Liver (tissue), 9 donors: ENCODE results near the gene DNAI1. TPM values are rescaled to one million over a fixed set of nuclear protein-coding genes. Genes with fewer than 3 reads are reported as not detected.

Experiments used
- DNase-seq: peaks from one replicate; pipeline ENCODE4 v3.0.0-alpha.2; 2017; ENCODE audit warnings: low spot score
- H3K27ac ChIP-seq, 2 donors: one replicate each; pipeline ENCODE4 v1.7.0; 2013; ENCODE audit warnings: inconsistent platforms in 2 of 2, low read length in 2 of 2, control low read depth in 1 of 2, low read depth in 1 of 2, mild to moderate bottlenecking in 1 of 2
- H3K27me3 ChIP-seq, 4 donors: one replicate each; pipeline versions ENCODE4 v1.6.1 to v1.7.0; 2013; ENCODE audit warnings: low read length in 3 of 4, inconsistent platforms in 1 of 4, mild to moderate bottlenecking in 1 of 4, moderate library complexity in 1 of 4; ENCODE audit not compliant: control insufficient read depth in 4 of 4, insufficient read depth in 4 of 4
- H3K36me3 ChIP-seq, 4 donors: one replicate each; pipeline versions ENCODE4 v1.6.1 to v1.7.0; 2013; ENCODE audit warnings: low read length in 3 of 4, mild to moderate bottlenecking in 3 of 4, low read depth in 1 of 4, moderate library complexity in 1 of 4; ENCODE audit not compliant: control insufficient read depth in 4 of 4, insufficient read depth in 3 of 4
- H3K4me1 ChIP-seq, 4 donors: one replicate each; pipeline versions ENCODE4 v1.6.1 to v1.7.0; 2013; ENCODE audit warnings: low read length in 3 of 4, mild to moderate bottlenecking in 3 of 4, moderate library complexity in 1 of 4; ENCODE audit not compliant: control insufficient read depth in 4 of 4, insufficient read depth in 4 of 4
- H3K4me3 ChIP-seq, 3 donors: one replicate each; pipeline versions ENCODE4 v1.6.1 to v1.7.0; 2013; ENCODE audit warnings: low read length in 3 of 3, control low read depth in 1 of 3, low read depth in 1 of 3, mild to moderate bottlenecking in 1 of 3
- H3K9ac ChIP-seq, 2 donors: one replicate each; pipeline ENCODE4 v1.7.0; 2013; ENCODE audit warnings: low read length in 2 of 2, mild to moderate bottlenecking in 2 of 2, moderate library complexity in 2 of 2, control low read depth in 1 of 2, low read depth in 1 of 2
- H3K9me3 ChIP-seq, 4 donors: one replicate each; pipeline versions ENCODE4 v1.6.1 to v1.7.0; 2013; ENCODE audit warnings: low read length in 3 of 4; ENCODE audit not compliant: control insufficient read depth in 4 of 4
- ATF3 ChIP-seq: IDR thresholded peaks from 2 replicates; pipeline ENCODE4 v1.6.1; 2016; ENCODE audit warnings: antibody characterized with exemption
- CTCF ChIP-seq: fragments of 150-350 bp; IDR thresholded peaks from 2 replicates; pipeline ENCODE4 v1.5.1; 2017; ENCODE audit warnings: improper control_type of control experiment, low read depth, low read length; ENCODE audit not compliant: missing input control
- EGR1 ChIP-seq, 2 donors: IDR thresholded peaks; 2 replicates each; pipeline ENCODE4 v1.6.1; 2016 to 2018; ENCODE audit warnings: antibody characterized with exemption in 2 of 2, low read depth in 2 of 2
- FOXA1 ChIP-seq: IDR thresholded peaks from 2 replicates; pipeline ENCODE4 v1.6.1; 2016; ENCODE audit warnings: antibody characterized with exemption
- FOXA2 ChIP-seq: IDR thresholded peaks from 2 replicates; pipeline ENCODE4 v1.6.1; 2016; ENCODE audit warnings: antibody characterized with exemption
- GABPA ChIP-seq, 2 donors: IDR thresholded peaks in 1 of 2; conservative IDR thresholded peaks in 1 of 2; 2 replicates each; pipeline ENCODE4 v1.6.1; 2016; ENCODE audit warnings: antibody characterized with exemption in 2 of 2, mild to moderate bottlenecking in 1 of 2, moderate library complexity in 1 of 2
- HNF4A ChIP-seq, 2 donors: conservative IDR thresholded peaks; 2 replicates each; pipeline ENCODE4 v1.6.1; 2016; ENCODE audit warnings: antibody characterized with exemption in 2 of 2, mild to moderate bottlenecking in 2 of 2
- HNF4G ChIP-seq: IDR thresholded peaks from 2 replicates; pipeline ENCODE4 v1.6.1; 2016; ENCODE audit warnings: antibody characterized with exemption
- JUND ChIP-seq, 2 donors: IDR thresholded peaks; 2 replicates each; pipeline ENCODE4 v1.6.1; 2016; ENCODE audit warnings: antibody characterized with exemption in 2 of 2
- MAX ChIP-seq: IDR thresholded peaks from 2 replicates; pipeline ENCODE4 v1.6.1; 2016; ENCODE audit warnings: antibody characterized with exemption
- NR2F2 ChIP-seq: IDR thresholded peaks from 2 replicates; pipeline ENCODE4 v1.6.1; 2016; ENCODE audit warnings: antibody characterized with exemption
- RAD21 ChIP-seq, 2 donors: IDR thresholded peaks; 2 replicates each; pipeline ENCODE4 v1.6.1; 2016; ENCODE audit warnings: antibody characterized with exemption in 2 of 2, mild to moderate bottlenecking in 2 of 2
- REST ChIP-seq: IDR thresholded peaks from 2 replicates; pipeline ENCODE4 v1.6.1; 2016; ENCODE audit warnings: antibody characterized with exemption, mild to moderate bottlenecking
- RXRA ChIP-seq, 2 donors: IDR thresholded peaks; 2 replicates each; pipeline ENCODE4 v1.6.1; 2017 to 2018; ENCODE audit warnings: antibody characterized with exemption in 2 of 2, mild to moderate bottlenecking in 1 of 2
- SP1 ChIP-seq: IDR thresholded peaks from 2 replicates; pipeline ENCODE4 v1.6.1; 2018; ENCODE audit warnings: antibody characterized with exemption, mild to moderate bottlenecking
- TAF1 ChIP-seq: conservative IDR thresholded peaks from 2 replicates; pipeline ENCODE4 v1.6.1; 2016; ENCODE audit warnings: antibody characterized with exemption, mild to moderate bottlenecking
- YY1 ChIP-seq: IDR thresholded peaks from 2 replicates; pipeline ENCODE4 v1.6.1; 2016; ENCODE audit warnings: antibody characterized with exemption, mild to moderate bottlenecking
- WGBS: extraction: QIAGEN DNeasy Blood & Tissue Kit; methylation state at CpG from one replicate; pipeline ENCODE4 v1.1.7; 2013; 5-methylcytosine and 5-hydroxymethylcytosine counted together
- polyA plus RNA-seq, 2 donors: library from polyadenylated mRNA; stranded (reverse) in 1 of 2; unstranded in 1 of 2; fragments of 200-250 nt in 1 of 2; fragments of >200 nt in 1 of 2; fragmentation: Nextera tagmentation in 1 of 2; extraction: Ambion mirVana in 1 of 2; gene quantifications; one replicate each; pipeline versions ENCODE4 v1.2.1 to v1.2.3, GENCODE V29; 2013 to 2015
- total RNA-seq, 2 donors: library from RNA; depleted of rRNA; stranded (reverse); fragments of >200 nt; gene quantifications; one replicate each; pipeline ENCODE4 v1.2.3, GENCODE V29; 2014
- donor health status: healthy.
- donor health status: healthy.
- donor health status: healthy.
- donor health status: healthy.
- donor health status: healthy.

DNAI1 gene
- total and polyA plus RNA-seq, 4 donors, result not detected

- TF ChIP-seq HNF4G (no peak), YY1 (no peak), GABPA (IDR thresholded peaks at IDR 0.05 in 1 of 2, conservative IDR thresholded peaks at IDR 0.05 in 1 of 2) (no peak), SP1 (no peak), ATF3 (no peak), TAF1 (no peak), EGR1 (IDR thresholded peaks at IDR 0.05; ENCODE audit: low read depth in 2 of 2) (no peak), RXRA (IDR thresholded peaks at IDR 0.05) (no peak), JUND (IDR thresholded peaks at IDR 0.05) (no peak), MAX (no peak), CTCF (no peak), HNF4A (conservative IDR thresholded peaks at IDR 0.05) (no peak), NR2F2 (no peak), FOXA1 (no peak), RAD21 (IDR thresholded peaks at IDR 0.05) (no peak), FOXA2 (no peak), REST (no peak)
- WGBS, result 73% methylated on average over 7 of the region's 7 CpGs
- no peak for DNase-seq
- H3K4me3 ChIP-seq, result no peak overlapping the region
- peaks cover 7 to 22% (median 11%) of the 10 kb centered on the region in 4 donors for H3K4me1 ChIP-seq
- no peaks in the 10 kb centered on the region for H3K27me3 ChIP-seq
- H3K27ac ChIP-seq, result no peak overlapping the region
- H3K9ac ChIP-seq, result no peak overlapping the region
- H3K9me3 ChIP-seq, result no peaks in the 10 kb centered on the region
- no peaks in the 10 kb centered on the region for H3K36me3 ChIP-seq
These were observed 87.7 kb downstream of the DNAI1 start for GRCh38 chr9:34546102-34546833.
